ENCODE results near the gene REEP5. TPM values are rescaled to one million over a fixed set of nuclear protein-coding genes. Genes with fewer than 3 reads are reported as not detected.

The REEP5 gene
- total and polyA plus RNA-seq, 2 of the 8 experiments (the other 6 are each of a cell fraction or from before 2014, with no cell fraction given): 58.3 to 94.3 TPM

DNA sequence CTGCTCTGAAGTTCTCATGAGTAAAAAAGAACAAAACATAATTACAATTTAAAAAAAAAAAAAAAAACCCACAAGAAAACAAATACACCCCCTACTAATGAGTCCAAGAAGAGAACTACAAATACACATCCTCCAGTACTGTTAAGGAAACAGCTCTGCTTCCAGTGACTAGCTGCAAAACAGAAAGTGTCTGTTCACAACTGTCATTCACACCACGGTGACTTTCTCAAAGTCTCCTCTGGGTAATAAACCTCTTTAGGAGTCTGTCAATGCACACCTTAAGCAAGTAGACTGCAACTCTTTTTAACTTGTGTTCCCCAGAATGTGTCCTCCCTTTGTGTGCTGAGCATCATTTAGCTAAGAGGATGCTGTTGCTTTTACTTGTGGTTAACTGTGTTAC lies 6.2 kb downstream of the REEP5 start (continued):
- TF ChIP-seq CTBP2 (IDR thresholded peaks at IDR 0.05; ENCODE audit: borderline replicate concordance, insufficient read depth, insufficient read length, low read length): no peak
- TF ChIP-seq EP300 (IDR thresholded peaks at IDR 0.05; ENCODE audit: borderline replicate concordance in 1 of 2, low read depth in 2 of 2, low read length in 2 of 2): no peak
- TF ChIP-seq, protein P1, sequence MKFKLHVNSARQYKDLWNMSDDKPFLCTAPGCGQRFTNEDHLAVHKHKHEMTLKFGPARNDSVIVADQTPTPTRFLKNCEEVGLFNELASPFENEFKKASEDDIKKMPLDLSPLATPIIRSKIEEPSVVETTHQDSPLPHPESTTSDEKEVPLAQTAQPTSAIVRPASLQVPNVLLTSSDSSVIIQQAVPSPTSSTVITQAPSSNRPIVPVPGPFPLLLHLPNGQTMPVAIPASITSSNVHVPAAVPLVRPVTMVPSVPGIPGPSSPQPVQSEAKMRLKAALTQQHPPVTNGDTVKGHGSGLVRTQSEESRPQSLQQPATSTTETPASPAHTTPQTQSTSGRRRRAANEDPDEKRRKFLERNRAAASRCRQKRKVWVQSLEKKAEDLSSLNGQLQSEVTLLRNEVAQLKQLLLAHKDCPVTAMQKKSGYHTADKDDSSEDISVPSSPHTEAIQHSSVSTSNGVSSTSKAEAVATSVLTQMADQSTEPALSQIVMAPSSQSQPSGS (IDR thresholded peaks at IDR 0.05; ENCODE audit: low read length): no peak
- TF ChIP-seq BCL11A (IDR thresholded peaks at IDR 0.05; ENCODE audit: low read depth in 2 of 2, low read length in 2 of 2): no peak
